GM21381 (cell line): ENCODE data around the gene TRRAP.

Source experiments
- ATAC-seq: cut with Tn5 transposase; IDR thresholded peaks from one replicate; pipeline ENCODE4 v1.9.1; 2021; ENCODE audit warnings: mild to moderate bottlenecking, moderate library complexity; ENCODE audit not compliant: unreplicated experiment

TRRAP gene

DNA sequence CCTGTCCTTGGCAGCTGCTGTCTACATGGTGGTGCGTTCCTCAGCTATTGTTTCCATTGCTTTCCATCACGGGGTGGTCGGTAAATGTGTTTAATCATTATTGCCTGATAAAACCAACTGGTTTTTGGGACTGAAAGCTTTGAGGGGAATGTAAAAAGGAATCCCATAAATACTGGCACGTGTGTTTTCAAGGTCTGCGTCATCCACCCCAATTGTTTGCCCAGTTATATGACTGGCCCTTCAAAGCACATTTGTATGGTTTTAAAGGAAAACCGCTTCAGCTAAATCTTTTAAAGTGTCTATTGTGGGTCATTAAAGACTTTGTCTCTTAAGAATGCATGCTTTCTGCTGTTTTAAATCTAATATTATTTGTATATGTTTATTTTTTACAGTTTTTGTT lies 65.0 kb downstream of the TRRAP start:
- no peak for ATAC-seq

DNA sequence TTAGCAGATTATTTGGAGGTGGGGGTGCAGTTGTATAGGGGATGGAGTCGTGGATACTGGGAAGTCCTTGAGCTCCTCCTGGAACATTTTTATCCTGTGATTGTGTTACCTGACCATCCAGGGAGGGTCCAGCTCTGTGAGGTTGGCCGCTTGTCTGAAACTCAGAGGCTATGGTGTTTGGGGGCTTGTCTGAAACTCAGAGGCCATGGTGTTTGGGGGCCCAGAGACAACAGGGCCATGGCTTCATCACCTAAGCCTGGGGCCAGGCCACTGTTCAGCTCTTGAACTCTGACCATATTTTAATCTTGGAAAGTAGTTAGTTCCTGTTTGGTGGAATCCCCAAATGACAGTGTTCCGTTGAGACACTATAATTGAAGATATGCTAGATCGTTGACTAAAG lies 66.1 kb downstream of the TRRAP start:
- no peak for ATAC-seq

DNA sequence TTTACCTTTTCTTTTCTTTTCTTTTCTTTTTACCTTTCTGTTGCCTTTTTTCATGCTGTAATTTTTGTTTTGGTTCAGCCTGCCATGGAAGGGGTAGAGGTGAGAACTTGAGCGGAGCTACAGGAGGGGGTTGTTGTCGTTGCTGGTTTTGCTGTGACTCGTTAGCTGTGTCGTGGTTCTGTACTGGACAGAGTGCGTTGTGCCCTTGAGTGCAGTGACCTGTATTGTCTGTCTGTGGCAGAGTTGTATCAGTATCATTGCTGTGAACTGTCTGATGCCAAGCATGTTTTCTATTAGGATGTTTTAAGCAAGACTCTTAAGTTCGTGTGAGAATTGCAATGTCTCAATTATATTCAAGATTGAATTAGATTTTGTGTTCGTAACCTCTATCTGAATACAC lies 67.5 kb downstream of the TRRAP start:
- ATAC-seq: no peak

DNA sequence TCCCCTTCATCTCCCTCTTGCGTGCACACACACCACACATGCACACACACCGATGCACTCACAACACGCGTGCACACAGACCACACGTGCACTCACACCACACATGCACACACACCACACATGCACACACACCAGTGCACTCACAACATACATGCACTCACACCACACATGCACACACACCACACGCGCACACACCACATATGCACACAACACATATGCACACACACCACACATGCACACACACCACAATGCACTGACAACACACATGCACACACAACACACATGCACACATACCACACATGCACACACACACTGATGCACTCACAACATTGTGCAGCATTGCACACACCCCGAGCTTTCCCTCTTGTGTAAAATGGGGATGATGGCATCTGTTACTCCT lies 68.1 kb downstream of the TRRAP start:
- ATAC-seq: no peak

DNA sequence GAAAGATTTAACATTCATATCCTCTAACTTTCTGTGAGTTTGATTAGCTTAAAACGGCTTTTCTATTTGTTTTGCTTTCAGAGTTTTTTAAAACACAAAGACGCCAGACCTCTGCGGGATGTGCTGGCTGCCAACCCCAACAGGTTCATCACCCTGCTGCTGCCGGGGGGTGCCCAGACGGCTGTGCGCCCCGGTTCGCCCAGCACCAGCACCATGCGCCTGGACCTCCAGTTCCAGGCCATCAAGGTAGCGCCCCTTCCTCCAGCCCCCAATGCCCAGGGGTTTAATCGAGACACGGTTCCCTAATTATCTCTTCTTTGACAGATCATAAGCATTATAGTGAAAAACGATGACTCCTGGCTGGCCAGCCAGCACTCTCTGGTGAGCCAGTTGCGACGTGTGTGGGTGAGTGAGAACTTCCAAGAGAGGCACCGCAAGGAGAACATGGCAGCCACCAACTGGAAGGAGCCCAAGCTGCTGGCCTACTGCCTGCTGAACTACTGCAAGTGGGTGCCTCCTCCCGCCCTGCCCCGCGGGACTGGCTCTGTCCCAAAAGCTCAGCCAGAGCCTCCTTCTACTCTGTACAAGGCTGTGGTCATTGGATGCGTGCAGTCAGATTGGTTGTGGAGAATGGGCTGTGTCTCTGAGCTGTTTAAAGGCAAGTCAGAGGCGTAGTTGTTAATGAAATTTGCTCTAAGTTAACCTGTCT lies 71.2 kb downstream of the TRRAP start:
- ATAC-seq: no peak

GRCh38 chr7:98955992-98956391 lies 77.7 kb downstream of the TRRAP start:
- ATAC-seq: no peak

- ATAC-seq: no peak
These were observed 78.1 kb downstream of the TRRAP start for GRCh38 chr7:98956469-98956868.

GRCh38 chr7:98956937-98957336 lies 78.6 kb downstream of the TRRAP start:
- no peak for ATAC-seq

DNA sequence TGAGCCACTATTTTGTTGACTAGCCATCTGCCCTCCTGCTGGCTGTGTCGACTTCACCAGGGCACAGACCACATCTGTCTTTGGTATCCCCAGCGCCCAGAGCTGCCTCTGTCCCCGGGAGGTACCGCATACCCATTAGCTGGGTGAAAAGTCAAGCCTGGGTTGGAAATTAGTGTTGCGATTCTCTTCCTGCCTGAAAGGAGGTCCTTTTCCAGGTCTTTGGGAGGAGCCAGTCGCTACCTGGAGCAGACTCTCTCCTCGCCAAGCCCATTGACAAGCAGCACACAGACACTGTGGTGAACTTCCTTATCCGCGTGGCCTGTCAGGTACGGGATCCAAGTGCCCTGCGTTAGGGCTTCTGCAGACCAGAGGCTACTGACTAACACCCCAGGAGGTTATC lies 79.4 kb downstream of the TRRAP start:
- no peak for ATAC-seq

DNA sequence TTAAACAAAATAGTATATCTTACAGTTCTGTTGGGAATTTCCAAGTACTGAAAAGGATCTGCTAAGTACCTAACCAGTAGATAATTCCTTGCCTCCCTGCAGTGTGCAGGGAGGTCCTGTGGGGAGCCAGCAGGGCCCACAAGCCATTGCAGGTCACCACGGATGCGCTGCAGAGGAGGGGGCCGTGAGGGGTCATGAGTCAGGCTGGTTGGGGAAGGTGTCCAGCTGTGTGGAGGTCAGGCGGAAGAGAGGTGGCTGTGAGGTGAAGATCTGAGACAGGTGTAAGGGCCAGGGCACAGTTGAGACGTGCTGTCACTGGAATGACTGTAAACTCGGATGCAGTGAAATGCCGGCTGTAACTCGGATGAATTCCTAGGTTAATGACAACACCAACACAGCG lies 80.6 kb downstream of the TRRAP start:
- no peak for ATAC-seq

GRCh38 chr7:98963305-98963704 lies 85.0 kb downstream of the TRRAP start:
- ATAC-seq: no peak

- no peak for ATAC-seq
These were observed 86.3 kb downstream of the TRRAP start for GRCh38 chr7:98964596-98964995.

GRCh38 chr7:98968621-98969020 lies 90.3 kb downstream of the TRRAP start:
- no peak for ATAC-seq

DNA sequence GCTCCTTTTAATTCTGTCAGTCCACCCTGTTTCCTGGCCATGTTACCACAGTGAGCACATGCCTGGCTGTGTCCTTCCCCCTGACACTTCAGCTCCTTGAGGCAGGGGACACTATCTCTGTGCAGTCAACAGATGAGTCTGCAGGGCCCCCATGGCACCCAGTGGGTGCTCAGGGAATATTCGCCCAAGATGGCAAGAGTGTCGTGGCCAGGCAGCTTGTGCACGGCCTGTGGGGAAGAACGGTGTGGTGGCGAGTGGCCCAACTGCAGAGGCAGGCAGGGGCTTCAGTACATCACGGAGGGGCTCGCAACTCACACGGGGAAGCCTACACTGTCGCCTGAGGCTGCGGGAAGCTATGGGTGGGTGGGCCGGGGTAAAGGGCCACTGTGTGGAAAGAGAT lies 91.1 kb downstream of the TRRAP start:
- ATAC-seq: no peak

DNA sequence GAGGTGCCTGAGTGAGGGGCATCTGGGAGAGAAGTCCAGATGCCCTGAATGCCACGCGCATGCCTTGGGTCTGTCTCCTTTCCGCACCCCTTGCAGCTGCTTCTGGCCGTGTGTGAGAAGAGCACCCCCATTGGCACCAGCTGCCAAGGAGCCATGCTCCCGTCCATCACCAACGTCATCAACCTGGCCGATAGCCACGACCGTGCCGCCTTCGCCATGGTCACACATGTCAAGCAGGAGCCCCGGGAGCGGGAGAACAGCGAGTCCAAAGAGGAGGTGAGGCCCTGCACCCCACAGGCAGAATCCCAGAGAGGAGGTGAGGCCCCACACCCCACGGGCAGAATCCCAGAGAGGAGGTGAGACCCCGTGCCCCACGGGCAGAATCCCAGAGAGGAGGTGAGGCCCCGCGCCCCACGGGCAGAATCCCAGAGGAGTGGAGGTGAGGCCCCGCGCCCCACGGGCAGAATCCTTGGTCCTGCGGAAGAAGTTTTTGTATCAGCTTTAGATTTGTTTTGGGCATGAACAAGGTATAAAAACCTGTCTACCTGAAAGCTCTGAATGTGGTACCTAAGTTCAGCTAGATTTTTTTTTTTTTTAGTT lies 91.8 kb downstream of the TRRAP start:
- ATAC-seq: no peak

DNA sequence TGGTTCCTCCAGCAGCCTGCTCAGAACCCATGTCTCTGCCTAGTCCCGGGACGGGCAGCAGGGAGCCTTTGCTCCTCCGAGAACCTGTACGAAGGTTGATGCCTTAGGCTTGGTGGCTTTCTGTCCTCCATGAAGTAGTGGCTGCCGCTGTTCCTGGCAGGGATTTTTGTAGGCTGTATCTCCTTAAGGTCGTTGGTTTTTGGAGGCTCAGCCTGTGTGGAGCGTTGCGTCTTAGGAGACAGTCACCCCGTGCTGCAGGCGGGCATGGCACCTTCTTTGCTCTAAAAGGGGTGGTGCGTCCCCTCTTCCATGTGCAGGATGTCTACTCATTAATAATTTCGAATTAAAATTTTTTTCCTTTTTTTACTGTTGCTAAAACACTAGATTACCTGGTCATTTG lies 92.5 kb downstream of the TRRAP start:
- no peak for ATAC-seq

- no peak for ATAC-seq
These were observed 95.9 kb downstream of the TRRAP start for GRCh38 chr7:98974205-98974604.

DNA sequence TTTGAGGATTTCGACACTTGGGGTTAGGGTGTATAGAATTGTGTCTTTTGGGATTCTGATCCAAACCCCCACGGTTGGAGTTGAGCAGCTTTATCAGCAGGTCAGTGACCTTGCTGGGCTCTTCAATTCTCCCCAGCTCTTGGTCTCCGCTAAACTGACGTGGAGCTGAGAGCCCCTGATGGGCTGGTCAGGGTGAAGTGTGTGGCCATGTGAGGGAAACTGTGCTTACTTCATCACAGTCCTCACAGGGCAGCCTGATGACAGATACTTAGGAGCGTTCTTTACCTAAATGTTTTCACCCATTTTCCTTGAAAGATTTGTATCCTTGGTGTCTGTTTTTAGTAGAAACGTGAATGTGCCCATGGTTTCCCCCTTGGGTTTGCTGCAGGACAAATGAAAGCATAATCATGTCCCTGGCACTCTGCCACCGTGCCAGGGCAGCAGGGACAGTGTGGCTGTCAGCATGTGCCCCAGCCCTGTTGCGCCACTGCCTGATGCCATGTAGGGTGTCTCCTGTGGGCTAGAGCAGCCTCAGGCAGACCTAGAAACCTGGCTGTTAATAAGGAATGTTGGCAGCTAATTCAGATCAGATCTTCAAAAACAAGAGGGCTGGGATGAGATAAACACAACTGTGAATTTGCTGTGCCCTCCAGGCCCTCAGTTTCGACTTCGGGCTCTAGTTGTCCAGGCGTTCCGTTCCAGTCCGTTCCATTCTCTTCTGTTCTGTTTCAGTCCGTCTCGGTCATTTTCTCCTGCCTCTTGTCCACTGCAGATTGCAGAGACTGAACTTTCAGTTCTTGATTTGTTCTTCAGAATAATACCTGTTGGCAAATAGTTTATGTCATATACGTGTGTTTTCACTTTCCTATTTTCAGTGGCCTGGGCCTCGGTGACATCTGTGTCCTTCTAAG lies 96.8 kb downstream of the TRRAP start:
- no peak for ATAC-seq

DNA sequence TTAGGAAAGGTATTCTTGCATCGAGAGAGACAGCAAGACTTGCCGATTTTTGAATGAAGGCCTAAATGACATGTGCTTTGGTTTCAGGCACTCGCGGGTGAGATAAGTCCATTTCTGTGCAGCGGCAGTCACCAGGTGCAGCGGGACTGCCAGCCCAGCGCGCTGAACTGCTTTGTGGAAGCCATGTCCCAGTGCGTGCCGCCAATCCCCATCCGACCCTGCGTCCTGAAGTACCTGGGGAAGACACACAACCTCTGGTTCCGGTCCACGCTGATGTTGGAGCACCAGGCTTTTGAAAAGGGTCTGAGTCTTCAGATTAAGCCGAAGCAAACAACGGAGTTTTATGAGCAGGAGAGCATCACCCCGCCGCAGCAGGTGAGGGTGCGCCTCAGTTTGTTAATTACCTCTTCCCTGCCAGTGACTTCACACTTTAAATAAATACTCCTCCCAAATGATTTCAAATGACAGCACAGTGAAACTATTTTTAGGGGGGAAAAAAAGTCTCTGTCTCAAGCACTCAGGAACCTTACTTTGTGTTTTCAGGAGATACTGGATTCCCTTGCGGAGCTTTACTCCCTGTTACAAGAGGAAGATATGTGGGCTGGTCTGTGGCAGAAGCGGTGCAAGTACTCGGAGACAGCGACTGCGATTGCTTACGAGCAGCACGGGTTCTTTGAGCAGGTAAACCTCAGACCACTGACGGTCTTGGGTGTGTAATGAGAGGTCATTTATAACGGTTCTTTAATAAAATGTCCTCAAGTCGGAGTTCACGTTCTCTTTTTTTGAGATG lies 98.3 kb downstream of the TRRAP start:
- ATAC-seq: no peak

GRCh38 chr7:98978672-98979071 lies 100.3 kb downstream of the TRRAP start:
- ATAC-seq: no peak

DNA sequence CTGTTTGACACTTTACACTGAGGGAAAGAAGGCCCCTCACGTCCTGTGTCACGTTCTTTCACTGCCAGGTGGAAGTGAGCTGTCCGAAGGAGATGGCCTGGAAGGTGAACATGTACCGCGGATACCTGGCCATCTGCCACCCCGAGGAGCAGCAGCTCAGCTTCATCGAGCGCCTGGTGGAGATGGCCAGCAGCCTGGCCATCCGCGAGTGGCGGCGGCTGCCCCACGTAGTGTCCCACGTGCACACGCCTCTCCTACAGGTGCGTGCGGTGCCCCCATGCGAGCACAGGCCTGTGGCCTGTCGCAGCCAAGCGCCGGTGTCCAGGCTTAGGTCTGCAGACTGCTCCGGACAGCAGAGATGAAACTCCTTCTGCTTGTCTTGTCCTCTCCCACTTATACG lies 103.4 kb downstream of the TRRAP start:
- ATAC-seq: no peak
